Endothelial cell of umbilical vein (primary cell): ENCODE measurements around the gene TXK. TPM values are rescaled to one million over a fixed set of nuclear protein-coding genes. Genes with fewer than 3 reads are reported as not detected.

Experiments
- BruUV-seq: library from RNA; stranded (reverse); fragments of 400-500 nt; replicated peaks from 2 replicates; lab custom pipeline; 2021; lab: Mats Ljungman, UMichigan
- CTCF ChIA-PET: fragments of 300-600, 350-600 bp; sonication (Branson Sonifier 250); formaldehyde crosslinking; loops from one replicate; lab custom pipeline; 2021; ENCODE audit warnings: antibody characterized with exemption, inconsistent platforms; lab: Charles Lee
- POLR2A ChIA-PET: fragments of 300-600, 350-600 bp; sonication (Branson Sonifier 250); formaldehyde crosslinking; loops from one replicate; lab custom pipeline; 2021; ENCODE audit warnings: antibody characterized with exemption, inconsistent platforms; lab: Charles Lee
- DNase-seq: peaks from one replicate; pipeline ENCODE4 v3.0.0-alpha.2; 2011; ENCODE audit warnings: low read depth, low spot score
- FAIRE-seq: peaks from 2 replicates; lab custom pipeline; 2011; peaks lifted over from hg19 to GRCh38; lab: Jason Lieb, UNC
- H2AFZ ChIP-seq: 2 replicates; pipeline ENCODE4 v1.6.0; 2012; ENCODE audit warnings: low read depth, low read length, control low read depth, inconsistent platforms
- H3K27ac ChIP-seq: 2 replicates; pipeline ENCODE4 v1.5.1; 2011; ENCODE audit warnings: low read depth, mild to moderate bottlenecking, control low read depth, low read length, moderate library complexity; ENCODE audit not compliant: insufficient read depth
- H3K27me3 ChIP-seq, 2 experiments: 2 replicates each; pipeline versions ENCODE4 v1.6.0 to v1.6.1; 2011; ENCODE audit warnings: low read length in 2 of 2, mixed read lengths in 1 of 2; ENCODE audit not compliant: control insufficient read depth in 2 of 2, insufficient read depth in 2 of 2
- H3K36me3 ChIP-seq, 2 experiments: 2 replicates in 1 of 2; 3 replicates in 1 of 2; pipeline ENCODE4 v1.5.1; 2011; ENCODE audit warnings: low read length in 2 of 2, mild to moderate bottlenecking in 1 of 2, moderate library complexity in 1 of 2; ENCODE audit not compliant: control insufficient read depth in 2 of 2, insufficient read depth in 2 of 2; ENCODE audit errors: extremely low read depth in 1 of 2
- H3K4me1 ChIP-seq: 3 replicates; pipeline ENCODE4 v1.5.1; 2011; ENCODE audit warnings: mild to moderate bottlenecking, low read length; ENCODE audit not compliant: control insufficient read depth, insufficient read depth; ENCODE audit errors: extremely low read depth
- H3K4me2 ChIP-seq: 2 replicates; pipeline ENCODE4 v1.6.1; 2011; ENCODE audit warnings: low read length, control low read depth, mixed read lengths; ENCODE audit not compliant: insufficient read depth
- H3K4me3 ChIP-seq, 3 experiments: fragments of 200-600 bp in 1 of 3; sonication (generic), shearing (Covaris generic) in 1 of 3; replicated peaks in 1 of 3; 2 replicates each; pipeline ENCODE4 v1.5.1; 2011 to 2016; ENCODE audit warnings: control low read depth in 3 of 3, low read length in 3 of 3, mild to moderate bottlenecking in 2 of 3, inconsistent platforms in 1 of 3, low read depth in 1 of 3, moderate library complexity in 1 of 3; ENCODE audit not compliant: insufficient read depth in 1 of 3
- H3K79me2 ChIP-seq: 2 replicates; pipeline ENCODE4 v1.6.0; 2012; ENCODE audit warnings: low read length, inconsistent platforms; ENCODE audit not compliant: control insufficient read depth, insufficient read depth
- H3K9ac ChIP-seq: replicated peaks from 2 replicates; pipeline ENCODE3; 2011; ENCODE audit warnings: low read length, control low read depth; ENCODE audit not compliant: insufficient read depth; ENCODE audit errors: extremely low read depth
- H3K9me1 ChIP-seq: replicated peaks from 3 replicates; pipeline ENCODE4 v1.6.0; 2011; ENCODE audit warnings: mild to moderate bottlenecking, low read length; ENCODE audit not compliant: control insufficient read depth, insufficient read depth; ENCODE audit errors: extremely low read depth
- H3K9me3 ChIP-seq: replicated peaks from 2 replicates; pipeline ENCODE4 v1.5.1; 2012; ENCODE audit warnings: low read length, inconsistent platforms; ENCODE audit not compliant: control insufficient read depth, insufficient read depth
- H4K20me1 ChIP-seq: replicated peaks from 2 replicates; pipeline ENCODE3; 2011; ENCODE audit warnings: mild to moderate bottlenecking, low read length; ENCODE audit not compliant: control insufficient read depth, insufficient read depth; ENCODE audit errors: extremely low read depth
- EZH2 ChIP-seq: IDR thresholded peaks from 2 replicates; pipeline ENCODE4 v1.6.1; 2012; ENCODE audit warnings: borderline replicate concordance, low read depth, mild to moderate bottlenecking, moderate library complexity, low read length, inconsistent platforms; ENCODE audit not compliant: severe bottlenecking
- FOS ChIP-seq: IDR thresholded peaks from 2 replicates; pipeline ENCODE4 v1.6.1; 2011; ENCODE audit warnings: mild to moderate bottlenecking, low read length, moderate library complexity, borderline replicate concordance; ENCODE audit not compliant: insufficient read depth
- GATA2 ChIP-seq: IDR thresholded peaks from 2 replicates; pipeline ENCODE4 v1.7.0; 2011; ENCODE audit warnings: low read depth, mild to moderate bottlenecking, moderate library complexity, mixed read lengths, low read length; ENCODE audit not compliant: insufficient read length, insufficient read depth
- JUN ChIP-seq: IDR thresholded peaks from 2 replicates; pipeline ENCODE4 v1.6.1; 2011; ENCODE audit warnings: borderline replicate concordance, low read depth; ENCODE audit not compliant: insufficient read length, insufficient read depth
- MYC ChIP-seq: IDR thresholded peaks from one replicate; pipeline ENCODE4 v1.6.1; 2011; ENCODE audit warnings: mild to moderate bottlenecking, low read depth, low read length
- POLR2A ChIP-seq: IDR thresholded peaks from 2 replicates; pipeline ENCODE4 v1.6.1; 2012; ENCODE audit warnings: low read depth, mild to moderate bottlenecking, control low read depth, low read length
- POLR2AphosphoS5 ChIP-seq: IDR thresholded peaks from 2 replicates; pipeline ENCODE4 v1.6.1; 2012; ENCODE audit warnings: low read depth, mild to moderate bottlenecking, control low read depth, low read length, moderate library complexity; ENCODE audit not compliant: insufficient read depth
- dilution Hi-C: fragments of 300-500 bp; cut with MboI; formaldehyde crosslinking; loops from one replicate; pipeline ENCODE4 v1.15.0; 2019; ENCODE audit warnings: low sequenced_read_pairs; ENCODE audit not compliant: extremely low pct_ligation_motif_present
- intact Hi-C: fragments of 100-400 bp; cut with micrococcal nuclease; formaldehyde crosslinking; loops from one replicate; pipeline ENCODE4 v1.10.0; 2022
- polyA plus RNA-seq, 4 experiments: library from polyadenylated mRNA; depleted of rRNA in 3 of 4; stranded (reverse) in 3 of 4; unstranded in 1 of 4; fragments of >200 nt; gene quantifications; 2 replicates each; pipeline versions ENCODE4 v1.2.1 to v1.2.3, GENCODE V29; 2011 to 2012; ENCODE audit warnings: missing spikeins in 1 of 4
- total RNA-seq: library from RNA; stranded (reverse); gene quantifications from 2 replicates; pipeline ENCODE4 v1.2.3, GENCODE V29; 2021
- TF ChIP-seq, protein P1 (sequence below): IDR thresholded peaks from 2 replicates; pipeline ENCODE4 v1.6.1; 2011; ENCODE audit not compliant: insufficient read depth, insufficient read length
- TF ChIP-seq, protein P2 (sequence below), 2 donors: IDR thresholded peaks; 1 replicate in 1 of 2; 2 replicates in 1 of 2; pipeline ENCODE4 v1.5.1; 2011; ENCODE audit warnings: low read length in 2 of 2, mild to moderate bottlenecking in 2 of 2, moderate library complexity in 2 of 2, control low read depth in 1 of 2, inconsistent platforms in 1 of 2, low read depth in 1 of 2; ENCODE audit not compliant: insufficient read depth in 1 of 2; ENCODE audit errors: extremely low read depth in 1 of 2

Gene TXK
- total and polyA plus RNA-seq, 2 donors (not counting 3 experiments of a cell fraction or from before 2014, with no cell fraction given): 0.26 to 0.97 TPM

DNA sequence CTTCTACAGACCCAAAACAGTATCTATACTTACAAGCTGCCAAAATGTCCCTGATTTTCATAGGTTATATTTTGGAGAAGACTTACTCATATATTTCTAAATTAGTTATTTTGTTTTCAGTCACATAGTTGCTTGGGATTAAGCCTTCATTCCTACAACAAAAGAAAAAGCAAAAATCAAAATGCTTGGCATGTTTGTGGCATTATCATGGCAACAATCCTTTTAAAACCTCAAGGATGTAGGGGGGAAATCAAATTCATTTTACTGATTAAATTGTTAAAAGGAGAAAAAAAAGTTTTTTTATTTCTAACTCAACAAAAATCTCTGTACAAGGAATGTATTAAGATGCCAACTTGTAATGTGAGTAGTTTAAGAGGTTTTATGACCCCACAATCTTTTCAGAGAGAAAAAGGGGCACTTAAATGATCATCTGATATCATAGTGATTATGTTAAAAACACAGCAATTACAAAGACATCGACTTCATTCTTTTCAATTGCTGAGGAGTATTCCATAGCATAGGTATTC is 23.5 kb downstream of the TXK start:
- dilution Hi-C loops: no loop called here
- BruUV-seq: no TSS peak
- H3K4me1 ChIP-seq: no peaks in the 10 kb centered on the region
- no peaks in the 10 kb centered on the region for H3K9me1 ChIP-seq
- H3K9me3 ChIP-seq: no peaks in the 10 kb centered on the region
- TF ChIP-seq JUN (no peak), MYC (no peak), GATA2 (no peak), EZH2 (no peak), FOS (no peak), POLR2AphosphoS5 (no peak), POLR2A (no peak)
- TF ChIP-seq, protein P1, sequence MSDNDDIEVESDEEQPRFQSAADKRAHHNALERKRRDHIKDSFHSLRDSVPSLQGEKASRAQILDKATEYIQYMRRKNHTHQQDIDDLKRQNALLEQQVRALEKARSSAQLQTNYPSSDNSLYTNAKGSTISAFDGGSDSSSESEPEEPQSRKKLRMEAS: no peak
- TF ChIP-seq, protein P2, sequence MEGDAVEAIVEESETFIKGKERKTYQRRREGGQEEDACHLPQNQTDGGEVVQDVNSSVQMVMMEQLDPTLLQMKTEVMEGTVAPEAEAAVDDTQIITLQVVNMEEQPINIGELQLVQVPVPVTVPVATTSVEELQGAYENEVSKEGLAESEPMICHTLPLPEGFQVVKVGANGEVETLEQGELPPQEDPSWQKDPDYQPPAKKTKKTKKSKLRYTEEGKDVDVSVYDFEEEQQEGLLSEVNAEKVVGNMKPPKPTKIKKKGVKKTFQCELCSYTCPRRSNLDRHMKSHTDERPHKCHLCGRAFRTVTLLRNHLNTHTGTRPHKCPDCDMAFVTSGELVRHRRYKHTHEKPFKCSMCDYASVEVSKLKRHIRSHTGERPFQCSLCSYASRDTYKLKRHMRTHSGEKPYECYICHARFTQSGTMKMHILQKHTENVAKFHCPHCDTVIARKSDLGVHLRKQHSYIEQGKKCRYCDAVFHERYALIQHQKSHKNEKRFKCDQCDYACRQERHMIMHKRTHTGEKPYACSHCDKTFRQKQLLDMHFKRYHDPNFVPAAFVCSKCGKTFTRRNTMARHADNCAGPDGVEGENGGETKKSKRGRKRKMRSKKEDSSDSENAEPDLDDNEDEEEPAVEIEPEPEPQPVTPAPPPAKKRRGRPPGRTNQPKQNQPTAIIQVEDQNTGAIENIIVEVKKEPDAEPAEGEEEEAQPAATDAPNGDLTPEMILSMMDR (IDR thresholded peaks at IDR 0.05; ENCODE audit: extremely low read depth in 1 of 2, insufficient read depth in 1 of 2, low read depth in 1 of 2, low read length in 2 of 2): no peak
- no peaks in the 10 kb centered on the region for H3K27me3 ChIP-seq
- FAIRE-seq (no peak), DNase-seq (no peak)
- H3K9ac ChIP-seq: no peak overlapping the region
- intact Hi-C loops: no loop called here
- no peaks in the 10 kb centered on the region for H3K79me2 ChIP-seq
- H3K36me3 ChIP-seq: no peaks in the 10 kb centered on the region
- no peak overlapping the region for H3K4me3 ChIP-seq
- CTCF ChIA-PET: no interaction called here
- no peak overlapping the region for H3K27ac ChIP-seq
- H4K20me1 ChIP-seq: no peaks in the 10 kb centered on the region
- no peak overlapping the region for H3K4me2 ChIP-seq
- POLR2A ChIA-PET: no interaction called here
- H2AFZ ChIP-seq: no peak overlapping the region
